NK-92 (cell line): ENCODE measurements around the gene TEX10.

Experiments used
- DNase-seq: peaks from one replicate; lab custom pipeline; 2025; ENCODE audit not compliant: unreplicated experiment; lab: John Stamatoyannopoulos, UW

Gene TEX10

GRCh38 chr9:100285601-100286000 lies 67.1 kb downstream of the TEX10 start:
- no peak for DNase-seq

DNA sequence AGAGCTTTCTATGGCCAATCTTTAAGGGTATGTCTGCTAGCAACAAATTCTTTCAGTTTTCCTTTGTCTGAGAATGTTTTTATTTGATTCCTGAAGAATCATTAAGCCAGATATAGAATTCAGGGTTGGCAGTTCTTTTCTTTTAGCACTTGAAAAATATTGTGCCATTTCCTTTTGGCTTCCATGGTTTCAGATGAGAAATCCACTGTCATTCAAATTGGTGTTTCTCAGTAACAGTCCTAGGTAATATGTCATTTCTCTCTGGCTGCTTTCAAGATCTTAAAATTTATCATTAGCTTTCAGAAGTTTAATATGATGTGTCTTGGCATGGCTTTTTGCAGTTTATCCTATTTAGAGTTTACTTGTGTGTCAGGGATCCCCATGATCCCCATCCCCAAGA lies 67.7 kb downstream of the TEX10 start:
- DNase-seq = no peak

DNA sequence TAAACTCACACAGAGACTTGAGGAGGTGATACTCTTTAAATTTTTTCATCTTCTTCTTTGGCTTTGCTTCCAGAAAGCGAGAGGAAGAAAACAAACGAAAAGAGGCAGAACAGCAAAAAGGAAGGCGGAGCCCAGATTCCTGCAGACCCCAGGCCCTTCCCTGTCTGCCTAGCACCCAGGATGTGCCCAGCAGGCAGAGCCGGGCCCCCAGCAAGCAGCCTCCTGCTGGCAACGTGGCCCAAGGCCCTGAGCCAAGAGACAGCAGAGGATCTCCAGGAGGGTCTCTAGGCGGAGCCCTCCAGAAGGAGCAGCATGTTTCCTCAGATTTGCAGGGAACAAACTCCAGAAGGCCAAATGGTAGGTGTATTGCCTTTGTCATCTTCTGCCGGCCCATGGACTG lies 68.5 kb downstream of the TEX10 start:
- DNase-seq = no peak

DNA sequence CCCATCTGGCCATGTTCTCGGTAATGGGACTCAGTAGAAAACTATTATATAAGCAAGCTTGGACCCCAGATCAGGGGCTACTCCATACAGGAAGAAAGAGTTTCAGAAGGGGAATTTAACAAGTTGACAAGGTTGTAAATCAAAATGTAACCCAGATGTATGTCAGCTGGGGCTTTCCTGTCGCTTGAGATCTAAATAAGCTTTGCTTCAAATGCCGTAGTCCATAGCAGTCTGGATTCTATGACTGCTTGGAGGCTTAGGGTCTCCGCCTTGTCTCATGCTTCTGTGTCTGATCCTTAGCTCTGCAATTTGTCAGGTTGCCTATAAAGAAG lies 70.4 kb downstream of the TEX10 start:
- no peak for DNase-seq

DNA sequence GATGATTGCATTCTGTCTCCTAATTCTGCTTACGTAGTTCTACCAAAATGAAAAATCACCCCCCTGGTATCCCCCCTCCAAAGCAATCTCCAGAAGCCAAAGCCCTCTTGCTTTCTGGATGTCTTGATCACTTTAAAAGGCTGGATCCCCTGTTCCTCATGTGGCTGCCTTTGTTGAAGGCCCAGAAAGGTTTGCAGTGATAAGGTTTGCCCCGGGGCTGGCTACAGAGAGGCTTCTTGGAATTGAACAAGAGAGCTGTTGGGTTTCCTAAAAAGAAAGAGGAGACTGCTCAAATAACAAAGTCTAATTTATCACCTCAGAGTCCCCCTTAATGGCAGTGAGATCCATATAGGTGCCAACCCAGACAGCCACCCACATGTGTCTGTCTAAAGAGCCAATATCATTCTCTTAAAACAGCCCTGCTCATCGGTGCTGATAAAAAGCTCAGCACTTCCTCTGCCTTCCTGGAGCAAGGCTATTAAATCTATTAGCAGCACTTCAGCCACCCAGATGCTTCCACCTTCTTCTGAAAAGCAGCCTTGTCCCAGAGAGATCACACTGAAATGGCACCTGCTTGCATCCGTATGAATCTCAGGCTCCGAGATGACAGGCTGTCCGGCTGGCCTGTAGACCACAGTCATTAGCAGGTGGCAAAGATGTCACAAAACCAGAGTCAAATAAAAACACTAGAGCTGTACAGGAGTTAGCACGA lies 70.9 kb downstream of the TEX10 start:
- no peak for DNase-seq

GRCh38 chr9:100281066-100281465 lies 71.7 kb downstream of the TEX10 start:
- no peak for DNase-seq

GRCh38 chr9:100277166-100277979 lies 75.4 kb downstream of the TEX10 start:
- no peak for DNase-seq

DNA sequence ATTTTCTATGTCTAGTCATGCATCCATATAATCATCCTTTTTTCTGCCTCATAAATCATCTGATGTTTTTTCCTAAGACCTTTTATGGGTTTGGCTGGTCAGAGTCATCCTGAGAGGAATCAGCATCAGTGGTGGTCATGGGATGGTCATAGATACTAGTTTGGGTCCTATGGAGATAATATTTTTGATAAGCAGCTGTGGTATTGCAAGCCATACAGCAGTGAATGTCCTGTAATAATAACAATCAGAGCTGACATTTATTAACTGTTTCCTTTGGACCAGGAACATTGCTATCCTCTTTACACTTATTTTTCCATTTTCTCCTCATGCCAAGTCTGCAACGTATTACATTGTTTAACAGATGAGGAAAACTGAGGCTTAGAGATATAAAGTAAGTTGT lies 83.1 kb downstream of the TEX10 start:
- no peak for DNase-seq

- no peak for DNase-seq
Measured at GRCh38 chr9:100268271-100268670, 84.5 kb downstream of the TEX10 start.

DNA sequence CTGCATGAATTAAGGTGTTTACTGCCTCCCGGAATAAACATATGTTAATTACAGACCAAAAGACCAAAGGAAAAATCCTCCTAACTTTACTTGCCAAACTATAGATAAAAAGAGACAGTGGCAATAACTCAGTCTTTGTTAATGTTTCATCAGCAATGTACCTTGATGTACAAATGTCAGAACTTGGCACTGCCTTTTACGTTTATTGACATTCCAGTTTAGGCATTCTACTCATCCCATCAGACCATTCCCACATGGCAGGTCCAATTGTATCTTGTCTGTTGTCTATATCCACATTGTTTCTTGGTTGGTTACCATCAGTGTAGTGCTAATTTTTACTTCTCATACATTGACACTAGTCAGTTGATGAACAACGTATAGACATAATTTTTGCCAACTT lies 85.5 kb downstream of the TEX10 start:
- DNase-seq = no peak
